ENCODE measurements around the gene HAND2.

HAND2 gene

GRCh38 chr4:173535957-173536356 is 5.9 kb upstream of the HAND2 start:
- no peak for DNase-seq (ENCODE audit: low read depth)

GRCh38 chr4:173535165-173535902 is 5.3 kb upstream of the HAND2 start:
- no peak for DNase-seq (ENCODE audit: low read depth)

- no peak for DNase-seq (ENCODE audit: low read depth)
Measured at GRCh38 chr4:173534434-173534833, 4.4 kb upstream of the HAND2 start.

- no peak for DNase-seq (ENCODE audit: low read depth)
Measured at GRCh38 chr4:173532725-173533511, 2.9 kb upstream of the HAND2 start.

GRCh38 chr4:173531086-173531965 is 1.3 kb upstream of the HAND2 start:
- no peak for DNase-seq (ENCODE audit: low read depth)

- DNase-seq (ENCODE audit: low read depth), result no peak
Measured at GRCh38 chr4:173530326-173531085, 477 bp upstream of the HAND2 start.

- DNase-seq (ENCODE audit: low read depth), result no peak
Measured at GRCh38 chr4:173528378-173529321, 1.4 kb downstream of the HAND2 start.

- DNase-seq (ENCODE audit: low read depth), result no peak
Measured at GRCh38 chr4:173527103-173527891, 2.7 kb downstream of the HAND2 start.

GRCh38 chr4:173526724-173527102 is 3.3 kb downstream of the HAND2 start:
- no peak for DNase-seq (ENCODE audit: low read depth)

GRCh38 chr4:173526027-173526482 is 4.0 kb downstream of the HAND2 start:
- DNase-seq (ENCODE audit: low read depth), result no peak

- no peak for DNase-seq (ENCODE audit: low read depth)
Measured at GRCh38 chr4:173525118-173526011, 4.7 kb downstream of the HAND2 start.

GRCh38 chr4:173524218-173525117 is 5.6 kb downstream of the HAND2 start:
- no peak for DNase-seq (ENCODE audit: low read depth)

GRCh38 chr4:173522951-173523395 is 7.1 kb downstream of the HAND2 start:
- DNase-seq (ENCODE audit: low read depth), result no peak

- no peak for DNase-seq (ENCODE audit: low read depth)
Measured at GRCh38 chr4:173522160-173522950, 7.7 kb downstream of the HAND2 start.

GRCh38 chr4:173521467-173522159 is 8.4 kb downstream of the HAND2 start:
- no peak for DNase-seq (ENCODE audit: low read depth)

- DNase-seq (ENCODE audit: low read depth), result no peak
Measured at GRCh38 chr4:173520921-173521466, 9.0 kb downstream of the HAND2 start.

Data from HS-27A (cell line).